MM.1S (cell line): Measurements from ENCODE around the gene CACHD1.

ENCODE experiments used
- DNase-seq: peaks from one replicate; pipeline ENCODE4 v3.0.0-alpha.2; 2015
- H2AFZ ChIP-seq: fragments of 300-600 bp; sonication (generic); 2 replicates; pipeline ENCODE4 v1.6.0; 2016; ENCODE audit warnings: antibody characterized with exemption, low read length
- H3F3A ChIP-seq: fragments of 300-600 bp; sonication (generic); 2 replicates; pipeline ENCODE4 v1.6.1; 2016; ENCODE audit warnings: mild to moderate bottlenecking, antibody characterized with exemption, low read length, moderate library complexity, mixed read lengths; ENCODE audit not compliant: insufficient read depth
- H3K27ac ChIP-seq: fragments of 300-600 bp; sonication (generic); 2 replicates; pipeline ENCODE4 v1.5.1; 2016; ENCODE audit warnings: mild to moderate bottlenecking, low read length
- H3K27me3 ChIP-seq: fragments of 300-600 bp; sonication (generic); replicated peaks from 2 replicates; pipeline ENCODE4 v1.6.0; 2016; ENCODE audit warnings: low read length; ENCODE audit not compliant: insufficient read depth
- H3K36me3 ChIP-seq: fragments of 300-600 bp; sonication (generic); replicated peaks from 2 replicates; pipeline ENCODE4 v1.6.1; 2016; ENCODE audit warnings: mild to moderate bottlenecking, low read length, mixed read lengths; ENCODE audit not compliant: insufficient read depth
- H3K4me1 ChIP-seq: fragments of 300-600 bp; sonication (generic); 2 replicates; pipeline ENCODE4 v1.6.1; 2016; ENCODE audit warnings: low read length, mixed read lengths
- H3K4me2 ChIP-seq: fragments of 300-600 bp; sonication (generic); 2 replicates; pipeline ENCODE4 v1.6.0; 2016; ENCODE audit warnings: low read depth, low read length
- H3K4me3 ChIP-seq: fragments of 300-600 bp; sonication (generic); 2 replicates; pipeline ENCODE4 v1.5.1; 2016; ENCODE audit warnings: low read length, mixed read lengths
- H3K79me2 ChIP-seq: fragments of 300-600 bp; sonication (generic); 2 replicates; pipeline ENCODE4 v1.6.1; 2016; ENCODE audit warnings: mixed run types, low read length, mixed read lengths
- H3K9ac ChIP-seq: fragments of 300-600 bp; sonication (generic); 2 replicates; pipeline ENCODE4 v1.6.1; 2016; ENCODE audit warnings: low read length, mixed read lengths
- H3K9me2 ChIP-seq: fragments of 300-600 bp; sonication (generic); replicated peaks from 2 replicates; pipeline ENCODE4 v1.6.1; 2016; ENCODE audit warnings: mild to moderate bottlenecking, low read length, mixed read lengths; ENCODE audit not compliant: insufficient read depth
- H3K9me3 ChIP-seq: fragments of 300-600 bp; sonication (generic); replicated peaks from 2 replicates; pipeline ENCODE4 v1.6.1; 2016; ENCODE audit warnings: mild to moderate bottlenecking, low read length, mixed read lengths; ENCODE audit not compliant: insufficient read depth
- H4K20me1 ChIP-seq: fragments of 300-600 bp; sonication (generic); 2 replicates; pipeline ENCODE4 v1.6.1; 2016; ENCODE audit warnings: mild to moderate bottlenecking, low read length, moderate library complexity, mixed read lengths; ENCODE audit not compliant: insufficient read depth
- EZH2 ChIP-seq: fragments of 300-600 bp; sonication (generic); optimal IDR thresholded peaks from 2 replicates; pipeline ENCODE3; 2017; ENCODE audit warnings: low read depth, mild to moderate bottlenecking, antibody characterized with exemption, low read length, mixed read lengths
- EZH2phosphoT487 ChIP-seq: fragments of 300-600 bp; sonication (generic); IDR thresholded peaks from 2 replicates; pipeline ENCODE4 v1.6.1; 2018; ENCODE audit warnings: antibody characterized with exemption, low read length
- TF ChIP-seq, protein P1 (sequence below): fragments of 300-600 bp; sonication (generic); IDR thresholded peaks from 2 replicates; pipeline ENCODE4 v1.5.1; 2016; ENCODE audit warnings: antibody characterized with exemption, low read length, mixed read lengths

Gene CACHD1

DNA sequence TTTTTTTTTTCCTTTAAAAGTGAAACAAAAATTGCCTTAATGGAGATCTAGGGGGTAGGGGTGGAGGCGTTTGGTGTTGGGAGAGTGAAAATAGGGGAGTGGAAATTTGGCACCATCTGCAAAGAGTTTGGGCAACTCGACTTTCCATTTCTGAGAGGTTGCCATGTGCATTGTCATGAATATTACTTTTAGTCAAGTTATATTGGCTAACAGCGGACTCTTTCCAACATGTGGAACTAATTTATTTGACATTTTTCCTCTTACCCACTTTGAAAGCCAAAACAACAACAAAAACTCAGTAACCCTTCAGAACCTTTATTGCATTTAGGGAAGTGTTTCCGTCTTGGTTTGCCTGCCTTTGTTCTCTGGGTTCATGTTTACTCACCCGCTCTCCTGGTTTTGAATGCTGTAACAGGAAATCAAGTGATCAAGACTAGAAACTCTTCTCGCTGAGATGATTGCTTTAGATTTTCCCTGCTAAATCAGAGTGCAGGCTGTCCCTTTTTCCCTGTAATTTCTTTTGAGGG is 70.4 kb downstream of the CACHD1 start:
- H3K4me2 ChIP-seq: no peak overlapping the region
- no peak overlapping the region for H3K27ac ChIP-seq
- DNase-seq: no peak
- no peaks in the 10 kb centered on the region for H3K79me2 ChIP-seq
- H3F3A ChIP-seq: no peaks in the 10 kb centered on the region
- H2AFZ ChIP-seq: no peak overlapping the region
- no peaks in the 10 kb centered on the region for H3K27me3 ChIP-seq
- no peaks in the 10 kb centered on the region for H3K36me3 ChIP-seq
- no peaks in the 10 kb centered on the region for H3K9me3 ChIP-seq
- no peak overlapping the region for H3K4me3 ChIP-seq
- H3K4me1 ChIP-seq: no peaks in the 10 kb centered on the region
- H3K9ac ChIP-seq: no peak overlapping the region
- TF ChIP-seq, protein P1, sequence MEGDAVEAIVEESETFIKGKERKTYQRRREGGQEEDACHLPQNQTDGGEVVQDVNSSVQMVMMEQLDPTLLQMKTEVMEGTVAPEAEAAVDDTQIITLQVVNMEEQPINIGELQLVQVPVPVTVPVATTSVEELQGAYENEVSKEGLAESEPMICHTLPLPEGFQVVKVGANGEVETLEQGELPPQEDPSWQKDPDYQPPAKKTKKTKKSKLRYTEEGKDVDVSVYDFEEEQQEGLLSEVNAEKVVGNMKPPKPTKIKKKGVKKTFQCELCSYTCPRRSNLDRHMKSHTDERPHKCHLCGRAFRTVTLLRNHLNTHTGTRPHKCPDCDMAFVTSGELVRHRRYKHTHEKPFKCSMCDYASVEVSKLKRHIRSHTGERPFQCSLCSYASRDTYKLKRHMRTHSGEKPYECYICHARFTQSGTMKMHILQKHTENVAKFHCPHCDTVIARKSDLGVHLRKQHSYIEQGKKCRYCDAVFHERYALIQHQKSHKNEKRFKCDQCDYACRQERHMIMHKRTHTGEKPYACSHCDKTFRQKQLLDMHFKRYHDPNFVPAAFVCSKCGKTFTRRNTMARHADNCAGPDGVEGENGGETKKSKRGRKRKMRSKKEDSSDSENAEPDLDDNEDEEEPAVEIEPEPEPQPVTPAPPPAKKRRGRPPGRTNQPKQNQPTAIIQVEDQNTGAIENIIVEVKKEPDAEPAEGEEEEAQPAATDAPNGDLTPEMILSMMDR: no peak
- TF ChIP-seq EZH2phosphoT487 (no peak), EZH2 (no peak)
- H4K20me1 ChIP-seq: no peaks in the 10 kb centered on the region
- H3K9me2 ChIP-seq: no peaks in the 10 kb centered on the region

DNA sequence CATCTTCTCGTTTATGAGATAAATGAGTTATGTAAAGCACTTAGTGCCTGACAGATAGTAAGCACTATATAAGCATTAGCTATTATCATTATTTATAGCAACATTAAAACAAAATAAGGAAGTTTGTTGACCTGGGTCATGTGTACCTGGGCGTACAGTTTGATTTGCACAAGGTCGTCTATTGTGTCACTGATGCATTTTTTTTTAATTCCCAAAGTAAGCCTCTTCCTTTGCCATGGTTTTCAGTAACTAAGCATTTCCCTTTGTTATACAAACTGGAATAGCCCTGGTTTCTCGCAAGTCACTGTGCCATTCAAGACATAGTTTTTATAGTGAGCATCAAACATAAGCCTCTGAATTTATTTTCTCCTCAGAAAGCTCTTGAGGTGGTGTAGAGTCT is 72.2 kb downstream of the CACHD1 start:
- no peak for DNase-seq
- Histone ChIP-seq H3K4me2 (no peak overlapping the region), H3K9me3 (no peaks in the 10 kb centered on the region), H3K4me3 (no peak overlapping the region), H3K27ac (no peak overlapping the region), H3K27me3 (no peaks in the 10 kb centered on the region), H3K4me1 (no peaks in the 10 kb centered on the region), H3K36me3 (no peaks in the 10 kb centered on the region), H4K20me1 (no peaks in the 10 kb centered on the region), H3K79me2 (no peaks in the 10 kb centered on the region), H2AFZ (no peak overlapping the region), H3F3A (no peaks in the 10 kb centered on the region), H3K9ac (no peak overlapping the region), H3K9me2 (no peaks in the 10 kb centered on the region)
- TF ChIP-seq EZH2phosphoT487: no peak
- TF ChIP-seq, protein P1: no peak
- no peak for TF ChIP-seq EZH2

GRCh38 chr1:64543831-64544230 is 73.9 kb downstream of the CACHD1 start:
- Histone ChIP-seq H3F3A (no peaks in the 10 kb centered on the region), H4K20me1 (no peaks in the 10 kb centered on the region), H3K4me2 (no peak overlapping the region), H3K36me3 (no peaks in the 10 kb centered on the region), H2AFZ (no peak overlapping the region), H3K27ac (no peak overlapping the region), H3K9ac (no peak overlapping the region), H3K79me2 (no peaks in the 10 kb centered on the region), H3K4me1 (no peaks in the 10 kb centered on the region), H3K9me2 (no peaks in the 10 kb centered on the region), H3K27me3 (no peaks in the 10 kb centered on the region), H3K4me3 (no peak overlapping the region), H3K9me3 (no peaks in the 10 kb centered on the region)
- no peak for DNase-seq
- TF ChIP-seq EZH2 (no peak), EZH2phosphoT487 (no peak)
- TF ChIP-seq, protein P1: no peak
